Activated CD8-positive, alpha-beta T cell treated with anti-CD3 and anti-CD28 coated beads for 36 hours (primary cell): Measurements from ENCODE around the gene NTNG1. TPM values are rescaled to one million over a fixed set of nuclear protein-coding genes. Genes with fewer than 3 reads are reported as not detected.

ENCODE experiments used
- ATAC-seq: fragments of 200-7000 bp; cut with Tn5 transposase; one replicate; pipeline ENCODE4 v1.10.0; 2021; ENCODE audit warnings: mild to moderate bottlenecking, moderate library complexity
- CTCF ChIA-PET: fragments of 350-600 bp; sonication (Branson Sonifier 250); formaldehyde crosslinking; loops from one replicate; lab custom pipeline; 2021; ENCODE audit warnings: antibody characterized with exemption; lab: Charles Lee
- POLR2A ChIA-PET: fragments of 350-600 bp; sonication (Branson Sonifier 250); formaldehyde crosslinking; loops from one replicate; lab custom pipeline; 2021; ENCODE audit warnings: antibody characterized with exemption; lab: Charles Lee
- DNase-seq: peaks from one replicate; pipeline ENCODE4 v3.0.0-alpha.2; 2020
- H3K27ac Mint-ChIP-seq: one replicate; pipeline ENCODE4 v1.8.0; 2021; ENCODE audit warnings: mild to moderate bottlenecking, mixed read lengths
- H3K27me3 Mint-ChIP-seq: one replicate; pipeline ENCODE4 v1.8.0; 2021; ENCODE audit warnings: mixed read lengths
- H3K36me3 Mint-ChIP-seq: one replicate; pipeline ENCODE4 v1.8.0; 2021; ENCODE audit warnings: low read depth, mixed read lengths
- H3K4me1 Mint-ChIP-seq: one replicate; pipeline ENCODE4 v1.8.0; 2021; ENCODE audit warnings: low read depth, mixed read lengths
- H3K4me3 Mint-ChIP-seq: one replicate; pipeline ENCODE4 v1.8.0; 2021; ENCODE audit warnings: mild to moderate bottlenecking, moderate library complexity, mixed read lengths
- H3K9me3 Mint-ChIP-seq: one replicate; pipeline ENCODE4 v1.8.0; 2021; ENCODE audit warnings: mixed read lengths
- intact Hi-C: fragments of 100-400 bp; cut with micrococcal nuclease; formaldehyde crosslinking; loops from one replicate; pipeline ENCODE4 v1.10.0; 2022
- total RNA-seq, 2 experiments: library from RNA; stranded (reverse); gene quantifications; one replicate each; pipeline ENCODE4 v1.2.3, GENCODE V29; 2021
- TF ChIP-seq, protein P1 (sequence below): fragments of 200-600 bp; IDR thresholded peaks from one replicate; pipeline ENCODE4 v1.8.0; 2022; ENCODE audit warnings: antibody characterized with exemption, mild to moderate bottlenecking

NTNG1 gene
- total RNA-seq, 2 experiments from 2014 or later: 0.96 to 1.0 TPM

DNA sequence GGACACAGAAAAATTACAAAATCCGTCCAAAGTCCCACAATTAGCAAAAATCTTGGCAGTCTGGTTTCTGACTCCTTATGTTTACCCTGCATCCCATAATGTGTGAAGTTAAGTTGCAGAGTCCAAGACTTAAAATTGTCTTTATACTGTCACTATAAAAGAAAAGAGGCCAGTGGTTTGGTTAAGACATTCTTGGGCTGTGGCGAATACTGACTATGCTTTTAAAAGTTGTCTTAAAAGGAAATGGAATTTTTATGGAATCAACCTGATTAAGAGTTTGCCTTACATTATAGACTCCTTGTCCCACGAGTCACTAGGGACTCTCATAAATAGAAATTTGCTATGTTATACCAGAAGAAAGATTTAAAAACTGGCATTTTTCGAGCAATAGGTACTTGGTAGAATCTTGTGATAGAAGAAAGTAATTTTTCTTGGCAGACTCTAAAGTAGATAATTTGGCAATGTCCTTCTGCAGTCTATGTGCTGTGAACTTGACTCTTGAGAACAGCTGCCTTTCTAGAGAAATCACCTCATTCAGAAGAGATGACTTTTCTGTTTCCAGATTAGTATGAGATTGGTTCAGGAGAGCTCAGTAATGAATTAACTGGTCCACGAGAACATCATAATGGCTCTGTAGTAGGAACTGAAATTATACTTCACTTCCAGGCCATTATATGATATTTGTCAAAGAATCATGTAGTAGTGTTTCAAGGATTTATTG, 31.8 kb downstream of the NTNG1 start:
- no peaks in the 10 kb centered on the region for H3K4me1 Mint-ChIP-seq
- ChIA-PET POLR2A (no interaction called here), CTCF (no interaction called here)
- peaks cover 5% of the 10 kb centered on the region for H3K27me3 Mint-ChIP-seq
- no peak overlapping the region for H3K4me3 Mint-ChIP-seq
- no peaks in the 10 kb centered on the region for H3K36me3 Mint-ChIP-seq
- intact Hi-C loops: no loop called here
- TF ChIP-seq, protein P1, sequence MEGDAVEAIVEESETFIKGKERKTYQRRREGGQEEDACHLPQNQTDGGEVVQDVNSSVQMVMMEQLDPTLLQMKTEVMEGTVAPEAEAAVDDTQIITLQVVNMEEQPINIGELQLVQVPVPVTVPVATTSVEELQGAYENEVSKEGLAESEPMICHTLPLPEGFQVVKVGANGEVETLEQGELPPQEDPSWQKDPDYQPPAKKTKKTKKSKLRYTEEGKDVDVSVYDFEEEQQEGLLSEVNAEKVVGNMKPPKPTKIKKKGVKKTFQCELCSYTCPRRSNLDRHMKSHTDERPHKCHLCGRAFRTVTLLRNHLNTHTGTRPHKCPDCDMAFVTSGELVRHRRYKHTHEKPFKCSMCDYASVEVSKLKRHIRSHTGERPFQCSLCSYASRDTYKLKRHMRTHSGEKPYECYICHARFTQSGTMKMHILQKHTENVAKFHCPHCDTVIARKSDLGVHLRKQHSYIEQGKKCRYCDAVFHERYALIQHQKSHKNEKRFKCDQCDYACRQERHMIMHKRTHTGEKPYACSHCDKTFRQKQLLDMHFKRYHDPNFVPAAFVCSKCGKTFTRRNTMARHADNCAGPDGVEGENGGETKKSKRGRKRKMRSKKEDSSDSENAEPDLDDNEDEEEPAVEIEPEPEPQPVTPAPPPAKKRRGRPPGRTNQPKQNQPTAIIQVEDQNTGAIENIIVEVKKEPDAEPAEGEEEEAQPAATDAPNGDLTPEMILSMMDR: no peak
- H3K27ac Mint-ChIP-seq: no peak overlapping the region
- ATAC-seq (no peak), DNase-seq (no peak)
- H3K9me3 Mint-ChIP-seq: no peaks in the 10 kb centered on the region

DNA sequence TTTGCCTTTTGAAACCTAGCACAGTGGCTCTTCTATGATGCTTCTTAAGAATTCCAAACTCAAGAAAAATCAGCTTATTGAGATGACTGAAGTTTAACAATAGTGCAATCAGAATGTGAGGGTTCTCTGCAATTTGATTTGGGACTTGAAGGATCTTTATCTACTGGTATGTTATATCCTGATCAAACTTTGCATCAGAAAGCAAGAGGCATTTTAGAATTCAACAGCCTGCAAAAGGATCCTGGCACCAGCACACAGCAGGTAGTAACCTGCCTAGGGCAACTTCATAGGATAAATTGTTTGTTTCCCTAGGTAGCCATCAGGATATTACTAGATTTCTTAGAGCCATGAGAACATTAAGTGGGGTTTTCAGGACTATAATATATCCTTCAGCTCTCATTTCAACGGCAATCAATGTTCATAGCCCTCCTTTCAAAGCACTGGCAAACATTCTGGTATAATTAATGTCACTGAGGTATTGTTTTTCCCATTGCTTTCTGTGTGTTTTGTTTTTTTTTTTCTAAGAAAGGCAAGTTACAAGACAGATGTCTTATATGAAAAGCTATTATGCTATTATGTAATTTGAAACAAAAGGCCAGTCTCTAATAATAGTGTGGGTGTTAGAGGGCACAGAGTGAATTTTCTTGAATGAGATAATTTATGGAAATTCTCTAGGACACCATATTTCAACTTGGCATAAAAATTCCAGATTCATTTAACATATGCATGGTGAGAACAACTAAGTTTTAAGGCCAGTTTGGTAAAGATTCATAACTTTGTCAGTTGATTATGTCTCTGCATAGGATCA, 34.5 kb downstream of the NTNG1 start:
- intact Hi-C loops: no loop called here
- no peak for ATAC-seq
- CTCF ChIA-PET: no interaction called here

DNA sequence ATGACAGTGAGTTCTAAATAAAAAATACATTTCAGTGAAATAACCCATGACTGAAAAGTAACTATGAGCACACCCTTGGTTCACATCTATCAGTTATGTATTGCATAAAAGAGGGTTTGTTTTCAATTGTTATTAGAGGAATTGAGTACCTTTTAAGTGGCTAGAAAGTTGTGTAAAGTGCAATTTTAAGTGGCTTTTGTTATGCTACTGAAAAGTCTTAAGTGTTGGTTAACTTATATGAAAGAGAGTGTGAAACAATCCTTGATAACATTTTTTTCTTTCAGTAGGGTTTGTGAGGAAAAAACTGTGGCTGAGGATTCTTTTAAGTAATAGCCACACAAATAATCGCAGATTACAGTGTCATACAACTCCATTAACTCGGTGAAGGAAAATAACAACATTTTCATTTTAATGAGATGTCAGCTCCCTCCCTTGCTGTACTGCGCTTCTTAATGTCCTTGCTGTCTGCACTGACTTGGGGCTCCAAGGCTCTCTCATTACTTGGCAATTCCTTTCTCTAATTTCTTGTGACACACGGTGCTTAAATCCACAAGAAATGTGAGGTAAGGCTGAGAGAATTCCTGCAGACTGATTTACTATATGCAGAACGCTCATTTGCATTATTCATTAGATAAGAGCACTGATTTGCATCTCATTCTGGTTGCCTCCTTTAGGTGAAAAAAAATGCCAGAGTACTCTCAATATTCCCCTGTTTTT, 40.6 kb downstream of the NTNG1 start:
- TF ChIP-seq, protein P1: no peak
- ATAC-seq (no peak), DNase-seq (no peak)
- peaks cover 2% of the 10 kb centered on the region for H3K27me3 Mint-ChIP-seq
- intact Hi-C loops: no loop called here
- ChIA-PET POLR2A (no interaction called here), CTCF (no interaction called here)
- H3K4me1 Mint-ChIP-seq: no peaks in the 10 kb centered on the region
- no peaks in the 10 kb centered on the region for H3K36me3 Mint-ChIP-seq
- no peak overlapping the region for H3K4me3 Mint-ChIP-seq
- no peaks in the 10 kb centered on the region for H3K9me3 Mint-ChIP-seq
- no peak overlapping the region for H3K27ac Mint-ChIP-seq

More for the DNA sequence above, 34.5 kb downstream of the NTNG1 start:
- Mint-ChIP-seq H3K36me3 (no peaks in the 10 kb centered on the region), H3K4me1 (no peaks in the 10 kb centered on the region), H3K4me3 (no peak overlapping the region), H3K27me3 (peaks cover 5% of the 10 kb centered on the region), H3K27ac (no peak overlapping the region), H3K9me3 (no peaks in the 10 kb centered on the region)
- TF ChIP-seq, protein P1: no peak
- POLR2A ChIA-PET: no interaction called here
- no peak for DNase-seq

- ATAC-seq (no peak), DNase-seq (no peak)
- POLR2A ChIA-PET: interaction anchor here (0.6 kb wide), 1 partner anchor 1241 kb away, joined by 3 read pairs; no protein-coding TSS in a partner anchor
- CTCF ChIA-PET: no interaction called here
- no peaks in the 10 kb centered on the region for H3K9me3 Mint-ChIP-seq
- TF ChIP-seq, protein P1: no peak
- H3K4me1 Mint-ChIP-seq: no peaks in the 10 kb centered on the region
- no peaks in the 10 kb centered on the region for H3K27me3 Mint-ChIP-seq
- H3K36me3 Mint-ChIP-seq: no peaks in the 10 kb centered on the region
- intact Hi-C loops: no loop called here
- H3K27ac Mint-ChIP-seq: no peak overlapping the region
- H3K4me3 Mint-ChIP-seq: no peak overlapping the region
Observed at GRCh38 chr1:107183011-107183410, 42.2 kb downstream of the NTNG1 start.
